ENCODE measurements around the gene CYS1. TPM values are rescaled to one million over a fixed set of nuclear protein-coding genes. Genes with fewer than 3 reads are reported as not detected.

CYS1 gene
- total RNA-seq, 1 donor from 2014 or later = 3.6 TPM

- intact Hi-C loops (cut with DNase I) = no loop called here
- ATAC-seq (ENCODE audit: poor library complexity) (no peak), DNase-seq (no peak)
Measured at GRCh38 chr2:10078001-10078400, 2.2 kb downstream of the CYS1 start.

GRCh38 chr2:10076988-10077527, 3.2 kb downstream of the CYS1 start:
- intact Hi-C loops (cut with DNase I) = no loop called here
- no peak for ATAC-seq (ENCODE audit: poor library complexity)
- no peak for DNase-seq

- no peak for DNase-seq
- no peak for ATAC-seq (ENCODE audit: poor library complexity)
- intact Hi-C loops (cut with DNase I) = no loop called here
Measured at GRCh38 chr2:10076511-10076910, 3.7 kb downstream of the CYS1 start.

GRCh38 chr2:10075571-10076209, 4.5 kb downstream of the CYS1 start:
- ATAC-seq (ENCODE audit: poor library complexity) = no peak
- intact Hi-C loops (cut with DNase I) = no loop called here
- DNase-seq = no peak

GRCh38 chr2:10075101-10075500, 5.1 kb downstream of the CYS1 start:
- ATAC-seq (ENCODE audit: poor library complexity) (no peak), DNase-seq (no peak)
- intact Hi-C loops (cut with DNase I) = no loop called here

GRCh38 chr2:10073706-10074105, 6.5 kb downstream of the CYS1 start:
- no peak for ATAC-seq (ENCODE audit: poor library complexity)
- intact Hi-C loops (cut with DNase I) = no loop called here

GRCh38 chr2:10072656-10073480, 7.3 kb downstream of the CYS1 start:
- DNase-seq (peak; percentile 81), ATAC-seq (ENCODE audit: poor library complexity) (peak; percentile 93)
- intact Hi-C loops (cut with DNase I) = no loop called here

More at GRCh38 chr2:10073706-10074105, 6.5 kb downstream of the CYS1 start:
- DNase-seq = no peak

- no peak for DNase-seq
- no peak for ATAC-seq (ENCODE audit: poor library complexity)
- intact Hi-C loops (cut with DNase I) = no loop called here
Measured at GRCh38 chr2:10071595-10071994, 8.6 kb downstream of the CYS1 start.

GRCh38 chr2:10071176-10071575, 9.0 kb downstream of the CYS1 start:
- no peak for ATAC-seq (ENCODE audit: poor library complexity)
- intact Hi-C loops (cut with DNase I) = no loop called here
- DNase-seq = no peak

GRCh38 chr2:10067881-10068280, 12.3 kb downstream of the CYS1 start:
- DNase-seq = no peak
- ATAC-seq (ENCODE audit: poor library complexity) = no peak
- intact Hi-C loops (cut with DNase I) = no loop called here

GRCh38 chr2:10067330-10067729, 12.9 kb downstream of the CYS1 start:
- ATAC-seq (ENCODE audit: poor library complexity) (no peak), DNase-seq (no peak)
- intact Hi-C loops (cut with DNase I) = no loop called here

- intact Hi-C loops (cut with DNase I) = no loop called here
- no peak for ATAC-seq (ENCODE audit: poor library complexity)
- DNase-seq = no peak
Measured at GRCh38 chr2:10065773-10066055, 14.5 kb downstream of the CYS1 start.

GRCh38 chr2:10064932-10065772, 15.1 kb downstream of the CYS1 start:
- intact Hi-C loops (cut with DNase I) = no loop called here
- DNase-seq (no peak), ATAC-seq (ENCODE audit: poor library complexity) (no peak)

- intact Hi-C loops (cut with DNase I) = no loop called here
- ATAC-seq (ENCODE audit: poor library complexity) = no peak
- DNase-seq = no peak
Measured at GRCh38 chr2:10063566-10063965, 16.6 kb downstream of the CYS1 start.

- ATAC-seq (ENCODE audit: poor library complexity) = no peak
- intact Hi-C loops (cut with DNase I) = no loop called here
- no peak for DNase-seq
Measured at GRCh38 chr2:10062931-10063365, 17.3 kb downstream of the CYS1 start.

- intact Hi-C loops (cut with DNase I) = no loop called here
- ATAC-seq (ENCODE audit: poor library complexity) (no peak), DNase-seq (no peak)
Measured at GRCh38 chr2:10061221-10061925, 18.8 kb downstream of the CYS1 start.

- ATAC-seq (ENCODE audit: poor library complexity) (no peak), DNase-seq (no peak)
- intact Hi-C loops (cut with DNase I) = no loop called here
Measured at GRCh38 chr2:10059552-10060335, 20.5 kb downstream of the CYS1 start.

- no peak for DNase-seq
- intact Hi-C loops (cut with DNase I) = no loop called here
- no peak for ATAC-seq (ENCODE audit: poor library complexity)
Measured at GRCh38 chr2:10059016-10059351, 21.2 kb downstream of the CYS1 start.
